Mesothelial cell of epicardium (in vitro differentiated cells): ENCODE data around the gene CTDSPL. TPM values are rescaled to one million over a fixed set of nuclear protein-coding genes. Genes with fewer than 3 reads are reported as not detected.

ENCODE experiments used
- DNase-seq, 2 experiments: peaks; one replicate each; pipeline ENCODE4 v3.0.0; 2021; ENCODE audit warnings: low spot score in 2 of 2; ENCODE audit not compliant: unreplicated experiment in 2 of 2
- H3K27ac Mint-ChIP-seq: 2 replicates; pipeline ENCODE4 v1.8.0; 2021; ENCODE audit warnings: mixed read lengths
- H3K27me3 Mint-ChIP-seq: 2 replicates; pipeline ENCODE4 v1.8.0; 2021; ENCODE audit warnings: low read depth, mixed read lengths
- H3K36me3 Mint-ChIP-seq: 2 replicates; pipeline ENCODE4 v1.8.0; 2021; ENCODE audit warnings: mixed read lengths
- H3K4me1 Mint-ChIP-seq: 2 replicates; pipeline ENCODE4 v1.8.0; 2021; ENCODE audit warnings: mixed read lengths
- H3K4me3 Mint-ChIP-seq: 2 replicates; pipeline ENCODE4 v1.8.0; 2021; ENCODE audit warnings: mild to moderate bottlenecking, moderate library complexity, mixed read lengths
- H3K9me3 Mint-ChIP-seq: 2 replicates; pipeline ENCODE4 v1.8.0; 2021; ENCODE audit warnings: mixed read lengths
- CTCF ChIP-seq: fragments of 200-600 bp; sonication (generic); IDR thresholded peaks from one replicate; pipeline ENCODE4 v1.5.0; 2021; ENCODE audit warnings: antibody characterized with exemption; ENCODE audit not compliant: unreplicated experiment
- total RNA-seq: library from RNA; stranded (reverse); gene quantifications from 3 replicates; pipeline ENCODE4 v1.2.1, GENCODE V29; 2021

CTDSPL gene
- total RNA-seq, 1 donor from 2014 or later, result 29.9 TPM

GRCh38 chr3:37836589-37836988 is 25.1 kb upstream of the CTDSPL start:
- H3K27me3 Mint-ChIP-seq, result no peaks in the 10 kb centered on the region
- H3K4me3 Mint-ChIP-seq, result no peak overlapping the region
- TF ChIP-seq CTCF, result no peak
- no peaks in the 10 kb centered on the region for H3K9me3 Mint-ChIP-seq
- no peak overlapping the region for H3K27ac Mint-ChIP-seq
- DNase-seq, result no peak
- H3K4me1 Mint-ChIP-seq, result peaks cover 3% of the 10 kb centered on the region
- H3K36me3 Mint-ChIP-seq, result peaks cover 12% of the 10 kb centered on the region

GRCh38 chr3:37847689-37848088 is 14.0 kb upstream of the CTDSPL start:
- Mint-ChIP-seq H3K36me3 (peaks cover 32% of the 10 kb centered on the region), H3K27ac (no peak overlapping the region), H3K4me1 (no peaks in the 10 kb centered on the region), H3K9me3 (peaks cover 10% of the 10 kb centered on the region), H3K27me3 (no peaks in the 10 kb centered on the region), H3K4me3 (no peak overlapping the region)
- no peak for DNase-seq
- no peak for TF ChIP-seq CTCF

- no peak for TF ChIP-seq CTCF
- H3K9me3 Mint-ChIP-seq, result peaks cover 7% of the 10 kb centered on the region
- H3K27ac Mint-ChIP-seq, result no peak overlapping the region
- DNase-seq, result no peak
- peaks cover 27% of the 10 kb centered on the region for H3K36me3 Mint-ChIP-seq
- no peaks in the 10 kb centered on the region for H3K4me1 Mint-ChIP-seq
- H3K4me3 Mint-ChIP-seq, result no peak overlapping the region
- H3K27me3 Mint-ChIP-seq, result no peaks in the 10 kb centered on the region
These were observed 12.3 kb upstream of the CTDSPL start for GRCh38 chr3:37849146-37849923.

- Mint-ChIP-seq H3K27me3 (no peaks in the 10 kb centered on the region), H3K36me3 (peaks cover 13% of the 10 kb centered on the region), H3K4me3 (no peak overlapping the region), H3K27ac (no peak overlapping the region), H3K4me1 (no peaks in the 10 kb centered on the region), H3K9me3 (peaks cover 2% of the 10 kb centered on the region)
- DNase-seq, result no peak
- TF ChIP-seq CTCF, result no peak
These were observed 9.6 kb upstream of the CTDSPL start for GRCh38 chr3:37852097-37852496.

GRCh38 chr3:37852771-37853170 is 8.9 kb upstream of the CTDSPL start:
- H3K27ac Mint-ChIP-seq, result no peak overlapping the region
- TF ChIP-seq CTCF, result no peak
- DNase-seq, result no peak
- H3K4me1 Mint-ChIP-seq, result no peaks in the 10 kb centered on the region
- H3K36me3 Mint-ChIP-seq, result peaks cover 8% of the 10 kb centered on the region
- no peaks in the 10 kb centered on the region for H3K9me3 Mint-ChIP-seq
- H3K27me3 Mint-ChIP-seq, result no peaks in the 10 kb centered on the region
- H3K4me3 Mint-ChIP-seq, result no peak overlapping the region
